ENCODE results near the gene GORASP2. TPM values are rescaled to one million over a fixed set of nuclear protein-coding genes. Genes with fewer than 3 reads are reported as not detected.

GORASP2 gene
- total RNA-seq, 1 experiment from 2014 or later, result 98.1 TPM

- H3K9me3 Mint-ChIP-seq (ENCODE audit: low read depth, unreplicated experiment), result no peaks in the 10 kb centered on the region
- H3K36me3 Mint-ChIP-seq (ENCODE audit: insufficient read depth, unreplicated experiment), result peaks cover 49% of the 10 kb centered on the region
These were observed 55.0 kb downstream of the GORASP2 start for GRCh38 chr2:170984079-170984478.

GRCh38 chr2:170985407-170985806, 56.4 kb downstream of the GORASP2 start:
- no peak for TF ChIP-seq CTCF (IDR thresholded peaks at IDR 0.05; ENCODE audit: unreplicated experiment)
- no peak for DNase-seq
- intact Hi-C loops (cut with micrococcal nuclease; ENCODE audit: unreplicated experiment), result no loop called here
- Mint-ChIP-seq H3K27me3 (ENCODE audit: unreplicated experiment) (peaks cover 21% of the 10 kb centered on the region), H3K27ac (ENCODE audit: unreplicated experiment) (no peak overlapping the region), H3K4me3 (ENCODE audit: low read depth, unreplicated experiment) (no peak overlapping the region), H3K4me1 (ENCODE audit: low read depth, unreplicated experiment) (peaks cover 15% of the 10 kb centered on the region), H3K36me3 (ENCODE audit: insufficient read depth, unreplicated experiment) (peaks cover 40% of the 10 kb centered on the region), H3K9me3 (ENCODE audit: low read depth, unreplicated experiment) (no peaks in the 10 kb centered on the region)
- BruUV-seq (replicated peaks), result no TSS peak
- CTCF ChIA-PET, result no interaction called here

More at GRCh38 chr2:170984079-170984478, 55.0 kb downstream of the GORASP2 start:
- DNase-seq, result no peak
- H3K27me3 Mint-ChIP-seq (ENCODE audit: unreplicated experiment), result peaks cover 34% of the 10 kb centered on the region
- intact Hi-C loops (cut with micrococcal nuclease; ENCODE audit: unreplicated experiment), result no loop called here
- CTCF ChIA-PET, result interaction anchor here (0.7 kb wide), 2 partner anchors 171 to 175 kb away, joined by 3 to 6 read pairs; no protein-coding TSS in a partner anchor
- BruUV-seq (replicated peaks), result no TSS peak
- peak overlapping the region; percentile 20 for H3K27ac Mint-ChIP-seq (ENCODE audit: unreplicated experiment)
- TF ChIP-seq CTCF (IDR thresholded peaks at IDR 0.05; ENCODE audit: unreplicated experiment), result no peak
- no peak overlapping the region for H3K4me3 Mint-ChIP-seq (ENCODE audit: low read depth, unreplicated experiment)
- peaks cover 15% of the 10 kb centered on the region for H3K4me1 Mint-ChIP-seq (ENCODE audit: low read depth, unreplicated experiment)

- intact Hi-C loops (cut with micrococcal nuclease; ENCODE audit: unreplicated experiment), result no loop called here
- peaks cover 30% of the 10 kb centered on the region for H3K36me3 Mint-ChIP-seq (ENCODE audit: insufficient read depth, unreplicated experiment)
- no TSS peak for BruUV-seq (replicated peaks)
These were observed 57.7 kb downstream of the GORASP2 start for GRCh38 chr2:170986566-170987258.

GRCh38 chr2:170991398-170992182, 62.5 kb downstream of the GORASP2 start:
- Mint-ChIP-seq H3K4me3 (ENCODE audit: low read depth, unreplicated experiment) (no peak overlapping the region), H3K27ac (ENCODE audit: unreplicated experiment) (no peak overlapping the region), H3K27me3 (ENCODE audit: unreplicated experiment) (no peaks in the 10 kb centered on the region), H3K9me3 (ENCODE audit: low read depth, unreplicated experiment) (no peaks in the 10 kb centered on the region), H3K4me1 (ENCODE audit: low read depth, unreplicated experiment) (no peaks in the 10 kb centered on the region), H3K36me3 (ENCODE audit: insufficient read depth, unreplicated experiment) (peaks cover 15% of the 10 kb centered on the region)
- TF ChIP-seq CTCF (IDR thresholded peaks at IDR 0.05; ENCODE audit: unreplicated experiment), result no peak
- intact Hi-C loops (cut with micrococcal nuclease; ENCODE audit: unreplicated experiment), result no loop called here
- no TSS peak for BruUV-seq (replicated peaks)
- CTCF ChIA-PET, result no interaction called here
- no peak for DNase-seq

More at GRCh38 chr2:170986566-170987258, 57.7 kb downstream of the GORASP2 start:
- no peak for DNase-seq
- H3K4me3 Mint-ChIP-seq (ENCODE audit: low read depth, unreplicated experiment), result no peak overlapping the region
- TF ChIP-seq CTCF (IDR thresholded peaks at IDR 0.05; ENCODE audit: unreplicated experiment), result no peak
- peaks cover 8% of the 10 kb centered on the region for H3K27me3 Mint-ChIP-seq (ENCODE audit: unreplicated experiment)
- no peaks in the 10 kb centered on the region for H3K9me3 Mint-ChIP-seq (ENCODE audit: low read depth, unreplicated experiment)
- no peak overlapping the region for H3K27ac Mint-ChIP-seq (ENCODE audit: unreplicated experiment)
- CTCF ChIA-PET, result no interaction called here
- H3K4me1 Mint-ChIP-seq (ENCODE audit: low read depth, unreplicated experiment), result peaks cover 13% of the 10 kb centered on the region
